Epithelial cell of proximal tubule (primary cell): ENCODE data around the gene CAMKK2. TPM values are rescaled to one million over a fixed set of nuclear protein-coding genes. Genes with fewer than 3 reads are reported as not detected.

Experiments used
- DNase-seq: peaks from one replicate; pipeline ENCODE4 v3.0.0-alpha.2; 2011; ENCODE audit warnings: low read depth
- H3K4me3 ChIP-seq: 2 replicates; pipeline ENCODE4 v1.5.1; 2011; ENCODE audit warnings: low read depth, mild to moderate bottlenecking, low read length
- total RNA-seq: library from RNA; depleted of rRNA; stranded (reverse); fragments of >200 nt; gene quantifications from 2 replicates; pipeline ENCODE4 v1.2.3, GENCODE V29; 2015
- TF ChIP-seq, protein P1 (sequence below): conservative IDR thresholded peaks from 2 replicates; pipeline ENCODE4 v1.5.1; 2012; ENCODE audit warnings: low read depth, mild to moderate bottlenecking, low read length

CAMKK2 gene
- total RNA-seq, 1 donor from 2014 or later = 23.2 TPM

DNA sequence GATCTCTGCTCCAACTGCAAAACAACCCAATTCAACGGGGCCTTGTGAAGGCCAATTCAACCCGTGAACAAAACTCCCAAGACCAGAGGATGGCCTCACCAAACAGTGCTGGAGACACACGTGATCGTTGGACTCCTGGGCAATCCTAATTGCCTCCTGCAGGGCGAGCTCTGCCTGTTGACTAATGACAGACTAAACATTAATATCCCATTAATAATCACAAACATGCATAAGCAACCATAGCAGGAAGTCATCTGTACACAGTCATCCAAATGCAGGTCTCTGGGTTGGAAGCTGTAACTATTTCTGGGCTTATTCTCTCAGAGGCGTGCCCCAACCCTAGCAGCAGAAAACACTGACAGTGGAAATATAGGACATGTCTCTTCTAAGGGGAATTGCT lies 34.7 kb upstream of the CAMKK2 start:
- no peak for DNase-seq
- TF ChIP-seq, protein P1, sequence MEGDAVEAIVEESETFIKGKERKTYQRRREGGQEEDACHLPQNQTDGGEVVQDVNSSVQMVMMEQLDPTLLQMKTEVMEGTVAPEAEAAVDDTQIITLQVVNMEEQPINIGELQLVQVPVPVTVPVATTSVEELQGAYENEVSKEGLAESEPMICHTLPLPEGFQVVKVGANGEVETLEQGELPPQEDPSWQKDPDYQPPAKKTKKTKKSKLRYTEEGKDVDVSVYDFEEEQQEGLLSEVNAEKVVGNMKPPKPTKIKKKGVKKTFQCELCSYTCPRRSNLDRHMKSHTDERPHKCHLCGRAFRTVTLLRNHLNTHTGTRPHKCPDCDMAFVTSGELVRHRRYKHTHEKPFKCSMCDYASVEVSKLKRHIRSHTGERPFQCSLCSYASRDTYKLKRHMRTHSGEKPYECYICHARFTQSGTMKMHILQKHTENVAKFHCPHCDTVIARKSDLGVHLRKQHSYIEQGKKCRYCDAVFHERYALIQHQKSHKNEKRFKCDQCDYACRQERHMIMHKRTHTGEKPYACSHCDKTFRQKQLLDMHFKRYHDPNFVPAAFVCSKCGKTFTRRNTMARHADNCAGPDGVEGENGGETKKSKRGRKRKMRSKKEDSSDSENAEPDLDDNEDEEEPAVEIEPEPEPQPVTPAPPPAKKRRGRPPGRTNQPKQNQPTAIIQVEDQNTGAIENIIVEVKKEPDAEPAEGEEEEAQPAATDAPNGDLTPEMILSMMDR = no peak
- H3K4me3 ChIP-seq = no peak overlapping the region

DNA sequence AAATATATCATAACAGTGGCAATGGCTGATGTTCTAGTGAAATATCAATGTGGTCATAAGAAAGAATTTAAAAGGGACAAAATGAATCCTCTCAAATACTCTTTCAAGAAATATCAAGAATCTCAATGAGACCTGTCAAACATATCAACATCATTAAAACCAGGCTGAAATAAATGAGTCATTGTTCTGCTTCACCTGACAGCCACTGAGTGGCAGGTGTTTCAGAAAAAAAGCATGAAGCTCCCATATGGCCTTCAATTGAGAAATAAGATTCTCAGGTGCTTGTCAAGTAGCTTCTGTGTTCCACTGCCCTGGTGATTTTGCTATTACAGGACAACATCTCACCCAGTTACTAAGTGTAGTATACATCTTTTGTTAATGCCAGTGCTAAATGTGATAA lies 34.2 kb upstream of the CAMKK2 start:
- H3K4me3 ChIP-seq = no peak overlapping the region
- no peak for DNase-seq
- TF ChIP-seq, protein P1 = no peak

GRCh38 chr12:121330195-121330594 lies 33.7 kb upstream of the CAMKK2 start:
- TF ChIP-seq, protein P1 = no peak
- no peak overlapping the region for H3K4me3 ChIP-seq
- no peak for DNase-seq

DNA sequence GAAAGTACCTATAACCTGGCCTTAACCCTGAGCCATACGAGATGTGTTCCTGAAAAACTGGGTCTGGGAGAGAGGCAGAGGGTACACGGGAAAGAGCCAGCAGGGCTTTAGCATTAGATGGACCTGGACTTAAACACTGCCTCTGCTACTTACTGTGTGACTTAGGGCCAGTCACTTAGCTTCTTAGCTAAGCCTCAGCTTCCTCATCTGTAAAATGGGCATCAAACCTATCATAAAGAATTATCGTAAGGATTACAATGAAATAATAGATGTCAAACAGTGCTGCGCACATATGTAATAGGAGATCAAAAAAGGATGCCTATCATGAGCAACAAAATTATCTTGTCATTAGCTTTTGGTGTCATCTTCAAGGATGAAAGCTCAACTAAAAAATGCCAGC lies 32.1 kb upstream of the CAMKK2 start:
- H3K4me3 ChIP-seq = no peak overlapping the region
- TF ChIP-seq, protein P1 = no peak
- DNase-seq = no peak

DNA sequence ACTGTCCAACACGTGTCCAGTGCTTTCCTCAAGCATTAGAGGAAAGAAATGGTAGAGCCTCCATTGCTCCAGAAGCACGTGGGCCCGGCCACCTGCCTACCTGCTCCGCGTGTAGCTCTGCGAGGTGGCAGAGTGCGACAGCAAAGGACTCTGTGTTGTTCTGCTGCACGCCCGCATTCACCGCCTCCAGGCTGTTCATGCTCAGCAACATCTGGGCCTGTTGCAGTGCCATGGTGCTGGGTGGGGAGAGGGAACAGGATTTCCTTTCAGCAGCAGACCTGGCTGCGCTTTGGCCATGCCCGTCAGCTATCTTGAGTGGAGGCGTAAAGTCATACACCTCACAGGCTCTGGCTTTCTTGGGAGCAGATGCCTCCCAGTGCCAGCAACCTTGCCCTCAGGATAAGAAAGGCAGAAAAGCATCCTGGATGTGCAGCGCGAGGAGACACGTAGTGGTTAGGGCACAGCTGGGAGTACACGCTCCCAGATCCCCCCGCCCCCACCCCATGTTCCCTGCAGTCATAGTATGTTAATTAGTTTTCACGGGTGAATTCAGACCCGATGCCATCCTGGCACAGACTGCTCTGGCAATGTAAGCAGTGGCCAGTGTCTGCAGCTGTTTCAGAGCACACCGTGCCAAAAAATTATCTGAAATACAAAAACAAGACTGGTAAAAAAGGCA lies 30.6 kb upstream of the CAMKK2 start:
- no peak for DNase-seq
- TF ChIP-seq, protein P1 = no peak
- no peak overlapping the region for H3K4me3 ChIP-seq

GRCh38 chr12:121325922-121326396 lies 29.4 kb upstream of the CAMKK2 start:
- TF ChIP-seq, protein P1 = no peak
- DNase-seq = no peak

DNA sequence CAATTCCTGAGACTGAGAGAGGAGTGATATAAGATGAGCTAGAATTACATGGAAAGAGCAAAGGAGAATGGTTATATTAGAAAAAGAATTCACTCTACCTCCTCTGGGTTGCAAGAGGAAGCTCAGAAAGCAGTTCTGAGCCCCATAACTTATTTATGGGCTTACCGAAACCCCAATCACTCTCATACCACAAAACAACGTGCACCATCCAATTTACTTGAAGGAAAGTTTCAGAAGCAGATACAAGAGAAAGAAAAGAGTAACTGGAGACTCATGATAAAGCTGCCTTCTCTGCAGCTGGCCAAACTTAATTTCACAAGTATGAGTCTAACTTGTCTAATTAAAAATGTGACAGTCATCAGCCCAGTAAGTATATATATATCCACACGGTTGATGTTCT lies 27.4 kb upstream of the CAMKK2 start:
- TF ChIP-seq, protein P1 = no peak
- H3K4me3 ChIP-seq = no peak overlapping the region
- no peak for DNase-seq

More at GRCh38 chr12:121325922-121326396, 29.4 kb upstream of the CAMKK2 start:
- H3K4me3 ChIP-seq = no peak overlapping the region
